GM12878 (cell line): ENCODE data around the gene CDC14A.
"Not testable (repeated sequence)": the region's sequence is repeated elsewhere in the genome, so short reads cannot be mapped to it uniquely, and the experiment has no call there.

Experiments
- BHLHE40 ChIP-seq, 2 experiments: fragments of 450-650 bp in 1 of 2; IDR thresholded peaks; 2 replicates each; pipeline ENCODE4 v1.6.1; 2011 to 2017; ENCODE audit warnings: low read depth in 2 of 2, borderline replicate concordance in 1 of 2, improper control_type of control experiment in 1 of 2, low read length in 1 of 2, mild to moderate bottlenecking in 1 of 2
- CBX5 ChIP-seq: sonication (generic); IDR thresholded peaks from 2 replicates; pipeline ENCODE4 v1.6.1; 2016; ENCODE audit warnings: low read depth, moderate library complexity, mild to moderate bottlenecking, inconsistent platforms
- CTCF ChIP-seq, 3 experiments: IDR thresholded peaks in 2 of 3; conservative IDR thresholded peaks in 1 of 3; 2 replicates each; pipeline ENCODE4 v1.5.1; 2011; ENCODE audit warnings: low read depth in 3 of 3, low read length in 3 of 3, mild to moderate bottlenecking in 3 of 3, control low read depth in 2 of 3, moderate library complexity in 2 of 3, inconsistent platforms in 1 of 3, mixed read lengths in 1 of 3; ENCODE audit not compliant: control insufficient read depth in 2 of 3, insufficient read depth in 1 of 3; ENCODE audit errors: extremely low read depth in 1 of 3
- EZH2 ChIP-seq: IDR thresholded peaks from 2 replicates; pipeline ENCODE4 v1.6.1; 2012; ENCODE audit warnings: low read depth, mild to moderate bottlenecking, control low read depth, inconsistent platforms, low read length, borderline replicate concordance; ENCODE audit not compliant: control insufficient read depth
- LARP7 ChIP-seq: fragments of 450-650 bp; IDR thresholded peaks from 2 replicates; pipeline ENCODE4 v1.6.1; 2017; ENCODE audit warnings: mild to moderate bottlenecking
- SMAD1 ChIP-seq: fragments of 450-650 bp; IDR thresholded peaks from 2 replicates; pipeline ENCODE4 v1.6.1; 2018; ENCODE audit warnings: mild to moderate bottlenecking, low read depth; ENCODE audit not compliant: partially characterized antibody
- YY1 ChIP-seq: IDR thresholded peaks from 2 replicates; pipeline ENCODE4 v1.6.1; 2011; ENCODE audit warnings: low read depth, mild to moderate bottlenecking, low read length
- ZZZ3 ChIP-seq: IDR thresholded peaks from 2 replicates; pipeline ENCODE4 v1.6.1; 2011; ENCODE audit warnings: low read depth; ENCODE audit not compliant: control insufficient read depth, insufficient read length

- not testable (repeated sequence) for TF ChIP-seq LARP7; BHLHE40 (IDR thresholded peaks at IDR 0.05; ENCODE audit: borderline replicate concordance in 1 of 2, low read depth in 2 of 2, low read length in 1 of 2); ZZZ3; CTCF (IDR thresholded peaks at IDR 0.05 in 2 of 3, conservative IDR thresholded peaks at IDR 0.05 in 1 of 3; ENCODE audit: control insufficient read depth in 2 of 3, extremely low read depth in 1 of 3, insufficient read depth in 1 of 3, low read depth in 3 of 3, low read length in 3 of 3); EZH2; SMAD1; YY1; CBX5
These were observed 53.6 kb downstream of the CDC14A start for GRCh38 chr1:100405902-100406301.
